HEK293 (cell line): ENCODE data around the gene PTPRN2.

Experiments
- TRIM28 ChIP-seq: IDR thresholded peaks from 2 replicates; pipeline ENCODE4 v1.6.1; 2011; ENCODE audit warnings: low read length, control low read depth, borderline replicate concordance
- ZNF121 ChIP-seq: fragments of 450-650 bp; formaldehyde crosslinking; IDR thresholded peaks from 2 replicates; pipeline ENCODE4 v1.5.1; 2016; ENCODE audit warnings: missing biosample characterization, missing genetic modification characterization
- ZNF670 ChIP-seq: fragments of 450-650 bp; formaldehyde crosslinking; IDR thresholded peaks from 2 replicates; pipeline ENCODE4 v1.5.1; 2016; ENCODE audit warnings: missing biosample characterization, missing genetic modification characterization, low read depth
- TF ChIP-seq, protein P1 (sequence below): fragments of 450-650 bp; formaldehyde crosslinking; IDR thresholded peaks from 2 replicates; pipeline ENCODE4 v1.5.1; 2016; ENCODE audit warnings: missing biosample characterization, missing genetic modification characterization
- TF ChIP-seq, protein P2 (sequence below): fragments of 450-650 bp; formaldehyde crosslinking; IDR thresholded peaks from 2 replicates; pipeline ENCODE4 v1.5.0; 2017; ENCODE audit warnings: missing biosample characterization, missing genetic modification characterization, borderline replicate concordance

DNA sequence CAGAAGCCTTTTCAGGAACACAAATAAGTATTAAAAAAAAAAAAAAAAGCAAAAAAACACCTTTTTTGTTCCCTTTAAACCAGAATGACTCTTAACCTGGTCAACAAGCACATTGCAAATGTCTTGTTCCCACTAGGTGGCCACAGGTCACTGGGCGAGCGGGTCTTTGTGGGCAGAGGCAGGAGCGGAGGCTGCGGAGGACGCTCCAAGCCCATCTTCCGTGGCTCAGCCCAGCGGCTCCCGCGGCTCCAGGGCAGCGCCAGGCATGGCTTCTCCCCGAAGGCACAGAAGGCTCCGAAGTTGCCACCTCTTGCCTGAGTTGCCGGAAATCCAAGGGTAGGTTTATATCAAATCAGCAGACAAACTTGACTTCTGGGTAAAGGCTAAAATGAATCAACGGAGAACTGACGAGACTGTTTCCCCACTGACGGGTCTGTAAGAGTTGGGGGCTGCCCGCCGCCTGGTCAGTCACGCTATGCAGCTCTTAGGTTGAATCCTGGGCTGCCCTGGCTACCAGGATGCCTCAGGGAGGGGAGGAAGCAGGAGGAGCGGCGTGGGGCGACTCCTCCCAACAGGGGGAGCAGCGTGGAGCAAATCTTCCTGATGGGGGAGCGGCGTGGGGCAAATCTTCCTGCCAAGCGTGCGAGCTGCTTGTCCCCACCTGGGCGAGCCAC is 144.5 kb downstream of the PTPRN2 start:
- no peak for TF ChIP-seq TRIM28
- no peak for TF ChIP-seq ZNF670 (tag by site-specific recombination)
- TF ChIP-seq, protein P1, sequence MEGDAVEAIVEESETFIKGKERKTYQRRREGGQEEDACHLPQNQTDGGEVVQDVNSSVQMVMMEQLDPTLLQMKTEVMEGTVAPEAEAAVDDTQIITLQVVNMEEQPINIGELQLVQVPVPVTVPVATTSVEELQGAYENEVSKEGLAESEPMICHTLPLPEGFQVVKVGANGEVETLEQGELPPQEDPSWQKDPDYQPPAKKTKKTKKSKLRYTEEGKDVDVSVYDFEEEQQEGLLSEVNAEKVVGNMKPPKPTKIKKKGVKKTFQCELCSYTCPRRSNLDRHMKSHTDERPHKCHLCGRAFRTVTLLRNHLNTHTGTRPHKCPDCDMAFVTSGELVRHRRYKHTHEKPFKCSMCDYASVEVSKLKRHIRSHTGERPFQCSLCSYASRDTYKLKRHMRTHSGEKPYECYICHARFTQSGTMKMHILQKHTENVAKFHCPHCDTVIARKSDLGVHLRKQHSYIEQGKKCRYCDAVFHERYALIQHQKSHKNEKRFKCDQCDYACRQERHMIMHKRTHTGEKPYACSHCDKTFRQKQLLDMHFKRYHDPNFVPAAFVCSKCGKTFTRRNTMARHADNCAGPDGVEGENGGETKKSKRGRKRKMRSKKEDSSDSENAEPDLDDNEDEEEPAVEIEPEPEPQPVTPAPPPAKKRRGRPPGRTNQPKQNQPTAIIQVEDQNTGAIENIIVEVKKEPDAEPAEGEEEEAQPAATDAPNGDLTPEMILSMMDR (tag by site-specific recombination): no peak
- no peak for TF ChIP-seq ZNF121 (tag by site-specific recombination)
- TF ChIP-seq, protein P2, sequence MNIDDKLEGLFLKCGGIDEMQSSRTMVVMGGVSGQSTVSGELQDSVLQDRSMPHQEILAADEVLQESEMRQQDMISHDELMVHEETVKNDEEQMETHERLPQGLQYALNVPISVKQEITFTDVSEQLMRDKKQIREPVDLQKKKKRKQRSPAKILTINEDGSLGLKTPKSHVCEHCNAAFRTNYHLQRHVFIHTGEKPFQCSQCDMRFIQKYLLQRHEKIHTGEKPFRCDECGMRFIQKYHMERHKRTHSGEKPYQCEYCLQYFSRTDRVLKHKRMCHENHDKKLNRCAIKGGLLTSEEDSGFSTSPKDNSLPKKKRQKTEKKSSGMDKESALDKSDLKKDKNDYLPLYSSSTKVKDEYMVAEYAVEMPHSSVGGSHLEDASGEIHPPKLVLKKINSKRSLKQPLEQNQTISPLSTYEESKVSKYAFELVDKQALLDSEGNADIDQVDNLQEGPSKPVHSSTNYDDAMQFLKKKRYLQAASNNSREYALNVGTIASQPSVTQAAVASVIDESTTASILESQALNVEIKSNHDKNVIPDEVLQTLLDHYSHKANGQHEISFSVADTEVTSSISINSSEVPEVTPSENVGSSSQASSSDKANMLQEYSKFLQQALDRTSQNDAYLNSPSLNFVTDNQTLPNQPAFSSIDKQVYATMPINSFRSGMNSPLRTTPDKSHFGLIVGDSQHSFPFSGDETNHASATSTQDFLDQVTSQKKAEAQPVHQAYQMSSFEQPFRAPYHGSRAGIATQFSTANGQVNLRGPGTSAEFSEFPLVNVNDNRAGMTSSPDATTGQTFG (tag by site-specific recombination): no peak
